Neural cell (in vitro differentiated cells): ENCODE results near the gene USP53. TPM values are rescaled to one million over a fixed set of nuclear protein-coding genes. Genes with fewer than 3 reads are reported as not detected.

Experiments
- H2AFZ ChIP-seq: fragments of 200-600, 300-800 bp; sonication (generic), shearing (Covaris generic); 2 replicates; pipeline ENCODE4 v1.6.0; 2014; ENCODE audit warnings: low read depth, mild to moderate bottlenecking, antibody characterized with exemption, low read length, moderate library complexity
- H3F3A ChIP-seq: fragments of 200-600 bp; shearing (Covaris generic); 2 replicates; pipeline ENCODE4 v1.6.1; 2016; ENCODE audit warnings: mild to moderate bottlenecking, moderate library complexity, mixed read lengths, antibody characterized with exemption, low read length; ENCODE audit not compliant: insufficient read depth, poor library complexity, severe bottlenecking
- H3K27ac ChIP-seq: fragments of 200-600, 300-800 bp; sonication (generic), shearing (Covaris generic); 2 replicates; pipeline ENCODE4 v1.5.1; 2014; ENCODE audit warnings: mild to moderate bottlenecking, low read length, moderate library complexity
- H3K27me3 ChIP-seq: fragments of 300-800, 200-600 bp; sonication (generic), shearing (Covaris generic); 2 replicates; pipeline ENCODE4 v1.6.0; 2014; ENCODE audit warnings: mild to moderate bottlenecking, low read depth, low read length, moderate library complexity; ENCODE audit not compliant: insufficient read depth
- H3K36me3 ChIP-seq: fragments of 300-800, 200-600 bp; sonication (generic), shearing (Covaris generic); 2 replicates; pipeline ENCODE4 v1.5.1; 2014; ENCODE audit warnings: mild to moderate bottlenecking, antibody characterized with exemption, low read length, moderate library complexity; ENCODE audit not compliant: insufficient read depth
- H3K4me2 ChIP-seq: fragments of 300-800, 200-600 bp; sonication (generic), shearing (Covaris generic); 2 replicates; pipeline ENCODE4 v1.6.0; 2014; ENCODE audit warnings: mild to moderate bottlenecking, low read length
- H3K4me3 ChIP-seq: fragments of 300-800, 200-600 bp; sonication (generic), shearing (Covaris generic); 2 replicates; pipeline ENCODE4 v1.5.1; 2014; ENCODE audit warnings: mild to moderate bottlenecking, low read length, moderate library complexity
- H3K79me2 ChIP-seq: fragments of 200-600 bp; shearing (Covaris generic); replicated peaks from 2 replicates; pipeline ENCODE4 v1.6.0; 2014; ENCODE audit warnings: mild to moderate bottlenecking, low read length, moderate library complexity; ENCODE audit not compliant: insufficient read depth
- H3K9ac ChIP-seq: fragments of 300-800, 200-600 bp; sonication (generic), shearing (Covaris generic); 2 replicates; pipeline ENCODE4 v1.6.1; 2016; ENCODE audit warnings: mild to moderate bottlenecking, low read length, mixed read lengths
- H3K9me2 ChIP-seq: fragments of 200-600 bp; shearing (Covaris generic); 2 replicates; pipeline ENCODE4 v1.6.1; 2016; ENCODE audit warnings: mild to moderate bottlenecking, low read length, mixed read lengths; ENCODE audit not compliant: insufficient read depth
- H3K9me3 ChIP-seq: fragments of 200-600, 300-800 bp; sonication (generic), shearing (Covaris generic); 2 replicates; pipeline ENCODE4 v1.6.1; 2016; ENCODE audit warnings: mild to moderate bottlenecking, mixed run types, low read length, moderate library complexity, mixed read lengths
- H4K20me1 ChIP-seq: fragments of 200-600 bp; shearing (Covaris generic); 2 replicates; pipeline ENCODE4 v1.6.1; 2016; ENCODE audit warnings: mild to moderate bottlenecking, mixed run types; ENCODE audit not compliant: insufficient read depth
- EP300 ChIP-seq: fragments of 450-650 bp; conservative IDR thresholded peaks from 2 replicates; pipeline ENCODE4 v1.6.1; 2014; ENCODE audit warnings: antibody characterized with exemption, mild to moderate bottlenecking, moderate library complexity; ENCODE audit not compliant: poor library complexity, severe bottlenecking
- EZH2 ChIP-seq: fragments of 200-600, 300-800 bp; shearing (Covaris generic), sonication (generic); IDR thresholded peaks from 2 replicates; pipeline ENCODE4 v1.6.1; 2014; ENCODE audit warnings: antibody characterized with exemption, low read length, borderline replicate concordance, mild to moderate bottlenecking; ENCODE audit not compliant: insufficient read depth, poor library complexity, severe bottlenecking
- MXI1 ChIP-seq: fragments of 450-650 bp; conservative IDR thresholded peaks from 2 replicates; pipeline ENCODE4 v1.6.1; 2014; ENCODE audit warnings: antibody characterized with exemption, mild to moderate bottlenecking; ENCODE audit not compliant: poor library complexity, severe bottlenecking
- POLR2AphosphoS5 ChIP-seq: IDR thresholded peaks from 2 replicates; pipeline ENCODE4 v1.6.1; 2012
- RAD21 ChIP-seq: fragments of 450-650 bp; conservative IDR thresholded peaks from 2 replicates; pipeline ENCODE4 v1.6.1; 2014; ENCODE audit warnings: antibody characterized with exemption, mild to moderate bottlenecking, moderate library complexity
- SMC3 ChIP-seq: fragments of 450-650 bp; conservative IDR thresholded peaks from 2 replicates; pipeline ENCODE4 v1.6.1; 2014; ENCODE audit warnings: antibody characterized with exemption, mild to moderate bottlenecking, moderate library complexity; ENCODE audit not compliant: poor library complexity
- TAF1 ChIP-seq: IDR thresholded peaks from 2 replicates; pipeline ENCODE4 v1.6.1; 2012; ENCODE audit warnings: low read depth
- polyA plus RNA-seq: library from polyadenylated mRNA; depleted of rRNA; stranded (reverse); fragments of >200 nt; gene quantifications from 2 replicates; pipeline ENCODE4 v1.2.3, GENCODE V29; 2014
- TF ChIP-seq, protein P1 (sequence below): IDR thresholded peaks from 2 replicates; pipeline ENCODE4 v1.6.1; 2012; ENCODE audit warnings: borderline replicate concordance
- TF ChIP-seq, protein P2 (sequence below): fragments of 450-650 bp; IDR thresholded peaks from 2 replicates; pipeline ENCODE4 v1.5.1; 2014; ENCODE audit warnings: antibody characterized with exemption, mild to moderate bottlenecking, moderate library complexity; ENCODE audit not compliant: poor library complexity, severe bottlenecking

Gene USP53
- polyA plus RNA-seq, 1 donor from 2014 or later: 5.0 TPM

DNA sequence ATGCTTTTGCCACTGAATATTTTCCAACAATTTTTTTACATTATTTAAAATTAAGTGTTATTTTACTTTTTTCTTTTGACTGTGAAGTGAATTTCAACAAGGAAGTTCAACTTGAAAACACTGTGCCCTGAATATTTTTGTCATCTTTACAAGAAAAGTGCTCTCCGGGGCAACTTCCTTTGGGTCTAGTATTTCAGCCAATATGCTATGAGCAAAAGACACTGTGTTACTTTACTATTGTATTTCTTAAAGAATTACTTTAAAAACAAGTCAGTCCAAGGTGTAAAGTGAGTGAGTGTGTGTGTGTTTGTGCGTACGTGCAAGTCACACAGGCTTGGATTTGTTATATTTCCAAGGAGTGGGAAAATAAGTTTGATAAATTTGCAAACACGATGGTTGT lies 7.6 kb upstream of the USP53 start:
- no peaks in the 10 kb centered on the region for H3K9me2 ChIP-seq
- no peaks in the 10 kb centered on the region for H3K9me3 ChIP-seq
- no peaks in the 10 kb centered on the region for H4K20me1 ChIP-seq
- H3K4me2 ChIP-seq: no peak overlapping the region
- H3F3A ChIP-seq: no peaks in the 10 kb centered on the region
- no peak overlapping the region for H3K9ac ChIP-seq
- no peak overlapping the region for H3K27ac ChIP-seq
- H3K36me3 ChIP-seq: no peaks in the 10 kb centered on the region
- H3K27me3 ChIP-seq: no peaks in the 10 kb centered on the region
- TF ChIP-seq MXI1 (no peak), TAF1 (no peak), EP300 (no peak), SMC3 (no peak)
- no peaks in the 10 kb centered on the region for H3K79me2 ChIP-seq
- no peak overlapping the region for H2AFZ ChIP-seq
- no peak overlapping the region for H3K4me3 ChIP-seq

DNA sequence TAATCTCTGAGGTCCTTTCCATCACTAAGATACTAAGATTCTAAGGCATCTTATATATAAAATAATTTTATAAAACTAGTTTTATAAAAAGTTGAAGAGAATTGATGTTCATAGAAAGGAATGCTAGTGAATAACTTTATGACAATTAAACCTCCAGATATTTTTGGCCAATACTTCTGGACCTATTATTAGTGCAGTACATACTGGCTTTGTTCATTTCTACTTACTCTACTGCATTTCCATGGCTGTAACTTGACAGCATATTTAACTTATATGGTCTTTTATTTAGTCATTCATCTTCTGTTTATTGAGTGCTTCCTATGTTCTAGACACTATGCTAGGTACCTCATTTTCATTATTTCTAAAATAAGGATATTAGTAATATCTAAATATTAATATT lies 6.8 kb upstream of the USP53 start:
- no peaks in the 10 kb centered on the region for H3K27me3 ChIP-seq
- no peaks in the 10 kb centered on the region for H3K79me2 ChIP-seq
- H2AFZ ChIP-seq: no peak overlapping the region
- no peaks in the 10 kb centered on the region for H3K9me2 ChIP-seq
- H3K27ac ChIP-seq: no peak overlapping the region
- H4K20me1 ChIP-seq: no peaks in the 10 kb centered on the region
- no peak overlapping the region for H3K9ac ChIP-seq
- H3F3A ChIP-seq: no peaks in the 10 kb centered on the region
- no peak overlapping the region for H3K4me3 ChIP-seq
- H3K4me2 ChIP-seq: no peak overlapping the region
- H3K9me3 ChIP-seq: no peaks in the 10 kb centered on the region
- H3K36me3 ChIP-seq: no peaks in the 10 kb centered on the region
- TF ChIP-seq, protein P1, sequence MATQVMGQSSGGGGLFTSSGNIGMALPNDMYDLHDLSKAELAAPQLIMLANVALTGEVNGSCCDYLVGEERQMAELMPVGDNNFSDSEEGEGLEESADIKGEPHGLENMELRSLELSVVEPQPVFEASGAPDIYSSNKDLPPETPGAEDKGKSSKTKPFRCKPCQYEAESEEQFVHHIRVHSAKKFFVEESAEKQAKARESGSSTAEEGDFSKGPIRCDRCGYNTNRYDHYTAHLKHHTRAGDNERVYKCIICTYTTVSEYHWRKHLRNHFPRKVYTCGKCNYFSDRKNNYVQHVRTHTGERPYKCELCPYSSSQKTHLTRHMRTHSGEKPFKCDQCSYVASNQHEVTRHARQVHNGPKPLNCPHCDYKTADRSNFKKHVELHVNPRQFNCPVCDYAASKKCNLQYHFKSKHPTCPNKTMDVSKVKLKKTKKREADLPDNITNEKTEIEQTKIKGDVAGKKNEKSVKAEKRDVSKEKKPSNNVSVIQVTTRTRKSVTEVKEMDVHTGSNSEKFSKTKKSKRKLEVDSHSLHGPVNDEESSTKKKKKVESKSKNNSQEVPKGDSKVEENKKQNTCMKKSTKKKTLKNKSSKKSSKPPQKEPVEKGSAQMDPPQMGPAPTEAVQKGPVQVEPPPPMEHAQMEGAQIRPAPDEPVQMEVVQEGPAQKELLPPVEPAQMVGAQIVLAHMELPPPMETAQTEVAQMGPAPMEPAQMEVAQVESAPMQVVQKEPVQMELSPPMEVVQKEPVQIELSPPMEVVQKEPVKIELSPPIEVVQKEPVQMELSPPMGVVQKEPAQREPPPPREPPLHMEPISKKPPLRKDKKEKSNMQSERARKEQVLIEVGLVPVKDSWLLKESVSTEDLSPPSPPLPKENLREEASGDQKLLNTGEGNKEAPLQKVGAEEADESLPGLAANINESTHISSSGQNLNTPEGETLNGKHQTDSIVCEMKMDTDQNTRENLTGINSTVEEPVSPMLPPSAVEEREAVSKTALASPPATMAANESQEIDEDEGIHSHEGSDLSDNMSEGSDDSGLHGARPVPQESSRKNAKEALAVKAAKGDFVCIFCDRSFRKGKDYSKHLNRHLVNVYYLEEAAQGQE: no peak
- no peak for TF ChIP-seq RAD21
- TF ChIP-seq SMC3: no peak
- no peak for TF ChIP-seq EP300
- TF ChIP-seq TAF1: no peak
- TF ChIP-seq EZH2: no peak
- TF ChIP-seq, protein P2, sequence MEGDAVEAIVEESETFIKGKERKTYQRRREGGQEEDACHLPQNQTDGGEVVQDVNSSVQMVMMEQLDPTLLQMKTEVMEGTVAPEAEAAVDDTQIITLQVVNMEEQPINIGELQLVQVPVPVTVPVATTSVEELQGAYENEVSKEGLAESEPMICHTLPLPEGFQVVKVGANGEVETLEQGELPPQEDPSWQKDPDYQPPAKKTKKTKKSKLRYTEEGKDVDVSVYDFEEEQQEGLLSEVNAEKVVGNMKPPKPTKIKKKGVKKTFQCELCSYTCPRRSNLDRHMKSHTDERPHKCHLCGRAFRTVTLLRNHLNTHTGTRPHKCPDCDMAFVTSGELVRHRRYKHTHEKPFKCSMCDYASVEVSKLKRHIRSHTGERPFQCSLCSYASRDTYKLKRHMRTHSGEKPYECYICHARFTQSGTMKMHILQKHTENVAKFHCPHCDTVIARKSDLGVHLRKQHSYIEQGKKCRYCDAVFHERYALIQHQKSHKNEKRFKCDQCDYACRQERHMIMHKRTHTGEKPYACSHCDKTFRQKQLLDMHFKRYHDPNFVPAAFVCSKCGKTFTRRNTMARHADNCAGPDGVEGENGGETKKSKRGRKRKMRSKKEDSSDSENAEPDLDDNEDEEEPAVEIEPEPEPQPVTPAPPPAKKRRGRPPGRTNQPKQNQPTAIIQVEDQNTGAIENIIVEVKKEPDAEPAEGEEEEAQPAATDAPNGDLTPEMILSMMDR: no peak
- no peak for TF ChIP-seq POLR2AphosphoS5
- no peak for TF ChIP-seq MXI1

DNA sequence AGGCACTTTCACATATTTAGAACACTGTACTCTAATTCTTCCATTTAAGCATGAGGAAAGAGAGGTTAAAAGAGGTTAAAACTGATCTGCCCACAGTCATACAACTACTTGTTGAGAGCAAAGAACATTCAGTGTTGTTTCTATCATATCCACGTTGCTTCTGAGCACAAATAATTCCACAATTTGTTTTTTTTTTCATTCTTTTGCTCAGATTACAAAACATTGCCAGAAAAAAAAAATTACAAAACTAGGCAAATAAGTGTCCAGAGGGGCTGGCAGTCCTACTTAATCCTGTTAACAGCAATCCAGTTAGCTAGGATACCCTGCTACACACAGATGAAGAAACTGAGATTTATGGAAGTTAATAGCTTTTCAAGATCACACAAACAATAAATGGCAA lies 6.3 kb upstream of the USP53 start:
- Histone ChIP-seq H3K36me3 (no peaks in the 10 kb centered on the region), H2AFZ (no peak overlapping the region), H3K27me3 (no peaks in the 10 kb centered on the region), H3K9me3 (no peaks in the 10 kb centered on the region), H3F3A (no peaks in the 10 kb centered on the region), H4K20me1 (no peaks in the 10 kb centered on the region), H3K27ac (no peak overlapping the region), H3K79me2 (no peaks in the 10 kb centered on the region), H3K9me2 (no peaks in the 10 kb centered on the region), H3K4me2 (no peak overlapping the region), H3K9ac (no peak overlapping the region), H3K4me3 (no peak overlapping the region)
- TF ChIP-seq EP300 (no peak), RAD21 (no peak), SMC3 (no peak), EZH2 (no peak), POLR2AphosphoS5 (no peak)
- TF ChIP-seq, protein P1: no peak
